Measurements from ENCODE around the gene DBT.

GRCh38 chr1:100145116-100145515, 104.5 kb downstream of the DBT start:
- TF ChIP-seq POLR2A (IDR thresholded peaks at IDR 0.05; ENCODE audit: low read depth) (no peak), CTCF (IDR thresholded peaks at IDR 0.05) (no peak), EP300 (IDR thresholded peaks at IDR 0.05) (no peak), POLR2AphosphoS5 (IDR thresholded peaks at IDR 0.05) (no peak)
